C4-2B (cell line): ENCODE results near the gene SURF6.

Experiments used
- H3K27ac ChIP-seq: fragments of 450-650 bp; 2 replicates; pipeline ENCODE4 v1.5.1; 2017
- CTCF ChIP-seq: fragments of 450-650 bp; conservative IDR thresholded peaks from 2 replicates; pipeline ENCODE4 v1.5.1; 2017; ENCODE audit warnings: mild to moderate bottlenecking
- ZFX ChIP-seq: fragments of 450-650 bp; IDR thresholded peaks from 2 replicates; pipeline ENCODE4 v1.6.1; 2017

SURF6 gene

DNA sequence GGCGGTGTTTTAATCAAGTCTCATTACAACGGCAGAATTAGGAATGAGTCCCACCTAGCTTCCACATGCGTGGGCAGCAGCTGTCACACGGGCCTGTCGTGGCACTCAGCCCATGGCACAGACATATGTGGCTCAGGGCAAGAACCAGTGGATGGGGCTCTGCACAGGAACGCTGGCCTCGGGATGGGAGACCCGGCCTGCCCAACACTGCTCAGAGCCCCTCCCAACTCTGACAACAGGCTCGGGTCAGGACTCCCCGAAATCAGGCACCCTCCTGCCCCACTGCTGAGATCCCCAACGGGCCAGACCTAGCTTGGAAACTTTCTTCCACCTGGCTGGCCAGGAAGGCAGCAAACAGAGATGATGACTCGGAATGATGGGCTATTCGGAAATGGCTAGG lies 4.9 kb upstream of the SURF6 start:
- TF ChIP-seq CTCF = no peak
- no peak for TF ChIP-seq ZFX
- H3K27ac ChIP-seq = no peak overlapping the region

GRCh38 chr9:133340256-133340655 lies 4.3 kb upstream of the SURF6 start:
- TF ChIP-seq CTCF (no peak), ZFX (no peak)
- H3K27ac ChIP-seq = no peak overlapping the region

DNA sequence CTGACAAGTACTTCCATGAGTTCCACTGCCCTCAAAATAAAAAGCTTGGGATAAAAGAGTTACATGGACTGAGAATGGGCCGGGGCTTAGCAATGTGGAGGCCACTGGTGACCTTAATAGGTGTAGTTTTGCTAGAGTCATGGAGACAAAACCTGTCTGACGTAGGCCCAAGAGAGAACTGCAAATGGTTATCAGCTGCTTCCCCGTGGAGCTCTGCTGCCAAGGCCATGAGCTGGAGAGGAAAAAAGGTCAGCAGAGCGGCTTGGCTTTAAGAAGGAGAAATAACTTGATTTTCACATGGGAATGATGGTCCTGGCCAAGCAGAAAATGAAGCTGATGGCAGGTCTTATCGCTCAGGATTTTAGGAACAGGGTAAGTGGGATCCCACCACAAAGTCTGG lies 3.7 kb upstream of the SURF6 start:
- no peak overlapping the region for H3K27ac ChIP-seq
- TF ChIP-seq ZFX (no peak), CTCF (no peak)

GRCh38 chr9:133334888-133335287 lies 1.1 kb downstream of the SURF6 start:
- peak overlapping the region; percentile 89 for H3K27ac ChIP-seq

- TF ChIP-seq CTCF (no peak), ZFX (no peak)
- H3K27ac ChIP-seq = peak overlapping the region; percentile 89; the same call in 1 of the 2 replicates
Measured at GRCh38 chr9:133334161-133334560, 1.8 kb downstream of the SURF6 start.

DNA sequence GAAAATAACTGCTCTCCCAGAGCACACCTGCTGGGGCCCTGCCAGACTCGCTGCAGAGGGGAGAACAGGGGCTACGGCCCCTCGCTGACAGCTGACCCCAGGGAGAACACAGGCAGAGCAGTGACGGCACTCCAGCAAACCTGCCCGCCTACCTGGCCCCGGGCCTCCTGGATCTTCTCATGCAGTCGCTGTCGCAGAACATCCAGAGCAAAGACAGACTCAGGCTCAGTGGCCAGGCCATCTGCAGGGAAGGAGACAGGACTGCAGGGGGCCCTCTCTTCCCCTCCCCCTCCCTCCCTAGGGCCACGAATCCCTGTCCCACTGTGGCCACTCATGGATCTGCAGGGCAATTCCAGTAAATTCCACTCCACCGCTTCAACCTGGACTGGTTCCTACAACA lies 2.4 kb downstream of the SURF6 start:
- no peak for TF ChIP-seq CTCF
- TF ChIP-seq ZFX = no peak
- H3K27ac ChIP-seq = no peak overlapping the region

DNA sequence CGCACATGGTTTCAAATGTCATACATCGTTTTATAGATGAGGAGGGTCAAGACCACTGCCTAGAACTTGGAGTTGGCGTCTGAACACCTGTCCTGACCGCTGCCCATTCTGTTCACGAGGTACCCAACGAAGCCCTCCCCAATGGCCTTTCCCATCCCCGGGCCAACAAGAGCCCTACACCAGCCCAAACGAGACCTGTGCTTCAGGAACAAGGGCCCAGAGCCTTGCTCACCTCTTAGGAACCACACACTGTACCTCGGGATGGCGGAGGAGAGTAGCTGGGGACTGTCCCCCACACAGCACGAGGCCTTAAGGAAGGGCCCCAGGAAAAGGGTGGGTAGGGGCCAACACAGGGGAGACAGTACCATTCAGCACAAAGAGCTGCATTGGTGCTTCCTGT lies 3.0 kb downstream of the SURF6 start:
- TF ChIP-seq CTCF (no peak), ZFX (no peak)
- no peak overlapping the region for H3K27ac ChIP-seq

DNA sequence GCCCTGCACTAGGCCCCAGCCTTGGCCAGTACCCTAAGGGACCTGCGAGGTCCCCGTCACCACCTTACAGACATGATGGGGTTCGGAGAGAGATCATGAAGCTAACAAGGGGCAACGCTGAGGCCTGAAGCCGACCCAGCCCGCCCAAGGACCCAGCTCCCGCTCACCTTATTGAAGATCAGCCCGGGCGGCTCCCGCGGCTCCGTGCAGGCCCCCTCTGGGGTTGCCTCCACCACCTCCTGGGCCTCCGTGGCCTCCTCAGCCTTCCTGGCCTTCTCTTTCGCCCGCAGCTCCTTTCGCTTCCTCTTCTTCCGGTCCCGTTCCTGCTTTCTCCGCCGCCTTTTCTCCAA lies 3.6 kb downstream of the SURF6 start:
- TF ChIP-seq CTCF = no peak
- no peak for TF ChIP-seq ZFX
- H3K27ac ChIP-seq = no peak overlapping the region
